Neuronal stem cell (in vitro differentiated cells): ENCODE data around the gene SANBR.

Experiments used
- DNase-seq: peaks from one replicate; pipeline ENCODE4 v3.0.0-alpha.2; 2013; ENCODE audit warnings: low spot score
- H2AFZ ChIP-seq: one replicate; pipeline ENCODE4 v1.6.1; 2013; ENCODE audit warnings: mild to moderate bottlenecking, low read length, inconsistent platforms
- H2AK5ac ChIP-seq: 2 replicates; pipeline ENCODE4 v1.6.1; 2013; ENCODE audit warnings: low read depth, mild to moderate bottlenecking, inconsistent platforms, low read length, moderate library complexity, mixed read lengths
- H2BK120ac ChIP-seq: 2 replicates; pipeline ENCODE4 v1.6.1; 2013; ENCODE audit warnings: low read depth, mild to moderate bottlenecking, inconsistent platforms, low read length, moderate library complexity, mixed read lengths
- H2BK12ac ChIP-seq: one replicate; pipeline ENCODE4 v1.6.1; 2013; ENCODE audit warnings: low read length, inconsistent platforms
- H2BK15ac ChIP-seq: 2 replicates; pipeline ENCODE4 v1.6.1; 2013; ENCODE audit warnings: mild to moderate bottlenecking, low read length, inconsistent platforms, mixed read lengths
- H2BK5ac ChIP-seq: one replicate; pipeline ENCODE4 v1.6.1; 2013; ENCODE audit warnings: inconsistent platforms, mild to moderate bottlenecking, low read length, moderate library complexity
- H3K14ac ChIP-seq: one replicate; pipeline ENCODE4 v1.6.1; 2013; ENCODE audit warnings: low read length, inconsistent platforms
- H3K18ac ChIP-seq: 2 replicates; pipeline ENCODE4 v1.6.1; 2013; ENCODE audit warnings: low read length, inconsistent platforms
- H3K23ac ChIP-seq: 2 replicates; pipeline ENCODE4 v1.6.1; 2013; ENCODE audit warnings: low read depth, mild to moderate bottlenecking, mixed read lengths, low read length, inconsistent platforms; ENCODE audit not compliant: poor library complexity
- H3K27ac ChIP-seq: replicated peaks from 3 replicates; pipeline ENCODE4 v1.5.1; 2013; ENCODE audit warnings: low read length, inconsistent platforms
- H3K27me3 ChIP-seq, 3 experiments: 2 replicates each; pipeline ENCODE4 v1.6.1; 2013; ENCODE audit warnings: low read length in 3 of 3, mild to moderate bottlenecking in 2 of 3, inconsistent platforms in 1 of 3, low read depth in 1 of 3, mixed read lengths in 1 of 3, moderate library complexity in 1 of 3; ENCODE audit not compliant: control insufficient read depth in 3 of 3, insufficient read depth in 3 of 3
- H3K36me3 ChIP-seq, 2 donors: replicated peaks in 1 of 2; 2 replicates each; pipeline ENCODE4 v1.6.1; 2013; ENCODE audit warnings: low read length in 2 of 2; ENCODE audit not compliant: control insufficient read depth in 2 of 2, insufficient read depth in 2 of 2
- H3K4ac ChIP-seq: 2 replicates; pipeline ENCODE4 v1.6.1; 2013; ENCODE audit warnings: inconsistent platforms, mild to moderate bottlenecking, low read length, moderate library complexity
- H3K4me1 ChIP-seq, 2 donors: 1 replicate in 1 of 2; 2 replicates in 1 of 2; pipeline ENCODE4 v1.6.1; 2013; ENCODE audit warnings: low read length in 2 of 2, low read depth in 1 of 2; ENCODE audit not compliant: control insufficient read depth in 2 of 2, insufficient read depth in 1 of 2
- H3K4me2 ChIP-seq: one replicate; pipeline ENCODE4 v1.6.1; 2013; ENCODE audit warnings: mild to moderate bottlenecking, low read length, inconsistent platforms; ENCODE audit not compliant: insufficient read depth, poor library complexity, severe bottlenecking
- H3K4me3 ChIP-seq, 2 donors: 2 replicates each; pipeline ENCODE4 v1.5.1; 2013; ENCODE audit warnings: low read length in 2 of 2, mild to moderate bottlenecking in 2 of 2, inconsistent platforms in 1 of 2, moderate library complexity in 1 of 2
- H3K79me1 ChIP-seq: one replicate; pipeline ENCODE4 v1.6.1; 2013; ENCODE audit warnings: low read depth, mild to moderate bottlenecking, inconsistent platforms, low read length, moderate library complexity
- H3K9ac ChIP-seq: one replicate; pipeline ENCODE4 v1.6.1; 2013; ENCODE audit warnings: mild to moderate bottlenecking, low read depth, low read length, inconsistent platforms; ENCODE audit not compliant: poor library complexity
- H3K9me3 ChIP-seq, 2 donors: replicated peaks in 1 of 2; 2 replicates each; pipeline versions ENCODE3 to v1.6.1; 2013; ENCODE audit warnings: low read length in 2 of 2, mild to moderate bottlenecking in 2 of 2, inconsistent platforms in 1 of 2, low read depth in 1 of 2, mixed read lengths in 1 of 2, moderate library complexity in 1 of 2; ENCODE audit not compliant: control insufficient read depth in 2 of 2, insufficient read depth in 1 of 2
- H4K8ac ChIP-seq: one replicate; pipeline ENCODE4 v1.6.1; 2013; ENCODE audit warnings: low read depth, mild to moderate bottlenecking, inconsistent platforms, low read length, moderate library complexity
- H4K91ac ChIP-seq: one replicate; pipeline ENCODE4 v1.6.1; 2013; ENCODE audit warnings: low read length, low read depth, mild to moderate bottlenecking, inconsistent platforms; ENCODE audit not compliant: poor library complexity
- WGBS, 2 donors: extraction: QIAGEN DNeasy Blood & Tissue Kit; methylation state at CpG; one replicate each; pipeline ENCODE4 v1.1.7; 2013; ENCODE audit warnings: missing lambda C conversion rate in 2 of 2, mixed read lengths in 1 of 2; ENCODE audit not compliant: insufficient read length in 2 of 2, insufficient replicate concordance in 1 of 2; ENCODE audit errors: extremely low coverage in 2 of 2; 5-methylcytosine and 5-hydroxymethylcytosine counted together

Gene SANBR

DNA sequence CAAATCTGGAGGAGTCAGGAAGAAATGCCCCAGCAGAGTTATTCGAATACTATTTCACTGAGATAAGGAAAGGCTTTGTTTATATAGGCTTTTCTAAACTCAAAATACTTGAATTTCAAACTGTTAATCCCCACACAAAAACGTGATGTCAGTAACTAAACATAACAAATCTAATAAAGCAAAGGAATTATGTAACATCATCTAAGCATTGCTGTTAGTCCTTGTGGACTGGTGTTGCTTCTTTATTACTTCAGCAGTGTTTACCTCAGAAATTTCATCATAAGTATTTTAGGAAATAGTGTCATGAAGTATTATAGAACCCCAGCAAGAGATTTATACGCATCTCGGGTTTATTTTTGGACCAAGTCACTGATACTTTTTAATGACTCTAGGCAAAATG is 19.7 kb upstream of the SANBR start:
- H3K18ac ChIP-seq, result no peak overlapping the region
- no peaks in the 10 kb centered on the region for H3K79me1 ChIP-seq
- no peak overlapping the region for H3K4me3 ChIP-seq
- no peak overlapping the region for H3K4me2 ChIP-seq
- no peak overlapping the region for H3K4ac ChIP-seq
- H2BK15ac ChIP-seq, result no peak overlapping the region
- H3K4me1 ChIP-seq, result no peaks in the 10 kb centered on the region
- no peak overlapping the region for H2BK120ac ChIP-seq
- no peak overlapping the region for H3K27ac ChIP-seq
- peaks cover 2 to 78% of the 10 kb centered on the region in 2 donors for H3K36me3 ChIP-seq
- H3K9ac ChIP-seq, result no peak overlapping the region
- no peak overlapping the region for H2AK5ac ChIP-seq
- H4K91ac ChIP-seq, result no peak overlapping the region
- no peak overlapping the region for H2BK5ac ChIP-seq
- no peak overlapping the region for H4K8ac ChIP-seq
- no peak overlapping the region for H3K23ac ChIP-seq
- no peaks in the 10 kb centered on the region for H3K27me3 ChIP-seq
- no peak overlapping the region for H2BK12ac ChIP-seq
- H2AFZ ChIP-seq, result no peak overlapping the region
- no peak for DNase-seq
- H3K9me3 ChIP-seq, result no peaks in the 10 kb centered on the region
- H3K14ac ChIP-seq, result no peak overlapping the region
- whole genome bisulfite sequencing, 2 donors, result no CpG with 5 or more reads among the region's 4 CpGs

DNA sequence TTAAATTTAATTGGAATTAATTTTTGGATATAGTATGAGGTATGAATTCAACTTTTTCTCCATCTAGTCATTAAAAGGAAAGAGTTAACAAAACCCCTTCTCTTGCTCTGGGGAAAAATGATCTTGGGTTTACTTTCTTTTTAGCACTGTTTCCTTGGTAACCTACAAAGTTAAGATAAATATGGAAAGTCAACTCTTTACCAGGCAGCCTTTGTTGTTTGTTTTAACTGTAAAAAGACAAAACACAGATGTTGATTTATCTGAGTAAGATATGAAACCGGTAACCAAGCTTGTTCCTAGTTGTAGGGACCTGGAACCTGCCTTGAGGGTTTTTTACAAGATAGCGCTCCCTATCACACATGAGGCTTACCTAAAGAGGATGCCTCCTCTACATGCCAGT is 10.1 kb upstream of the SANBR start:
- Histone ChIP-seq H2AFZ (no peak overlapping the region), H3K18ac (no peak overlapping the region), H3K4me3 (no peak overlapping the region), H3K27me3 (no peaks in the 10 kb centered on the region), H3K4me2 (no peak overlapping the region), H2BK12ac (no peak overlapping the region), H4K91ac (no peak overlapping the region), H2AK5ac (no peak overlapping the region), H3K36me3 (peaks cover 0 to 34% of the 10 kb centered on the region in 2 donors), H3K14ac (no peak overlapping the region), H4K8ac (no peak overlapping the region), H3K27ac (no peak overlapping the region), H2BK5ac (no peak overlapping the region), H2BK15ac (no peak overlapping the region), H3K4ac (no peak overlapping the region), H3K9me3 (no peaks in the 10 kb centered on the region), H3K23ac (no peak overlapping the region), H3K79me1 (no peaks in the 10 kb centered on the region), H2BK120ac (no peak overlapping the region), H3K4me1 (no peaks in the 10 kb centered on the region), H3K9ac (no peak overlapping the region)
- no peak for DNase-seq
- WGBS, 2 donors, result no CpG with 5 or more reads among the region's 2 CpGs

DNA sequence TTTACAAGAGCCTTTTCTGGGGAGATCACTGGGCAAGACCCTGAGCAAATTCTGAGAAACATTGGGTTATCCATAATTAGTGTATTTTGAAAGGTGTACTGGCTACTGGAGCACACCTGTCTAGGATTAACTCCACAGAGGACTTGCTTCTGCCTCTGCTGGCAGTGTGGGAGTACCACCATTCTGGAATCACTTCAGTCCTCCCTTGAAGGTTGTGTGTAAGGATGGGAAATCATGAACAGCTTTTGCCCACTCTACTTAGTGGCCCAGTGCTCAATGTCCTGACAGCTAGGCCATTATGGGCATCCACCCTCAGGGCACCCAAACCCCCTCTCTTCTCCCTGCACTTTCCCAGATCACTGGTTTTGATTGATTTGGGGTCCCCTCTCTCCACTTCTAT is 8.1 kb upstream of the SANBR start:
- H2BK15ac ChIP-seq, result no peak overlapping the region
- no peak for DNase-seq
- no peak overlapping the region for H2AFZ ChIP-seq
- H3K4me1 ChIP-seq, result no peaks in the 10 kb centered on the region
- no peak overlapping the region for H3K23ac ChIP-seq
- no peak overlapping the region for H3K18ac ChIP-seq
- H2BK12ac ChIP-seq, result no peak overlapping the region
- H4K8ac ChIP-seq, result no peak overlapping the region
- peaks cover 0 to 25% of the 10 kb centered on the region in 2 donors for H3K36me3 ChIP-seq
- H3K9me3 ChIP-seq, result no peaks in the 10 kb centered on the region
- H4K91ac ChIP-seq, result no peak overlapping the region
- no peak overlapping the region for H3K4ac ChIP-seq
- H3K14ac ChIP-seq, result no peak overlapping the region
- H3K27me3 ChIP-seq, result no peaks in the 10 kb centered on the region
- no peak overlapping the region for H2AK5ac ChIP-seq
- H3K27ac ChIP-seq, result no peak overlapping the region
- no peak overlapping the region for H3K4me2 ChIP-seq
- H3K79me1 ChIP-seq, result no peaks in the 10 kb centered on the region
- H2BK120ac ChIP-seq, result no peak overlapping the region
- no peak overlapping the region for H3K9ac ChIP-seq
- no peak overlapping the region for H3K4me3 ChIP-seq
- no peak overlapping the region for H2BK5ac ChIP-seq

DNA sequence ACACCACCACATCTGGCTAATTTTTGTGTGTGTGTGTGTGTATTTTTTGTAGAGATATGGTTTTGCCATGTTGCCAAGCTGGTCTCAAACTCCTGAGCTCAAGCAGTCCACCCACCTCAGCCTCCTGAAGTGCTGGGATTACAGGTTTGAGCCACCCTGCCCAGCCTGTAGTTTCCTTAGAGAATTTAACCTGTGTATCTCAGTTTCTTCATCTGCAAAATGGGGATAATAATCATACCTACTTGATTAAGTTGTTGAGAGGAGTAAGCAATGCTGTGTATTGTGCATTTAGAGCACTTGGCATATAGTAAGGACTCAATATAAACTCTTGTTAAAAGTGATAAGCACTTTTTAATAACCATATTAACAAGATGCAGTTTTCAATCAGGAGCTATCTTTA is 6.3 kb upstream of the SANBR start:
- Histone ChIP-seq H2BK15ac (no peak overlapping the region), H2BK5ac (no peak overlapping the region), H3K9me3 (no peaks in the 10 kb centered on the region), H4K91ac (no peak overlapping the region), H3K4me2 (no peak overlapping the region), H3K79me1 (no peaks in the 10 kb centered on the region), H3K36me3 (peaks cover 0 to 19% of the 10 kb centered on the region in 2 donors), H2BK120ac (no peak overlapping the region), H3K27ac (no peak overlapping the region), H3K4ac (no peak overlapping the region), H3K4me3 (no peak overlapping the region), H3K9ac (no peak overlapping the region), H3K27me3 (no peaks in the 10 kb centered on the region), H2AFZ (no peak overlapping the region), H2BK12ac (no peak overlapping the region), H3K23ac (no peak overlapping the region), H2AK5ac (no peak overlapping the region), H4K8ac (no peak overlapping the region), H3K18ac (no peak overlapping the region), H3K14ac (no peak overlapping the region), H3K4me1 (no peaks in the 10 kb centered on the region)
- DNase-seq, result no peak
